Measurements from ENCODE around the gene RFX8.

RFX8 gene

GRCh38 chr2:101516349-101516748 is 41.4 kb upstream of the RFX8 start:
- Histone ChIP-seq H3K4me1 (ENCODE audit: insufficient read depth, low read length) (peaks cover 58% of the 10 kb centered on the region), H3K27ac (ENCODE audit: low read length) (peak overlapping the region; percentile 66), H3K9ac (ENCODE audit: low read depth, low read length) (no peak overlapping the region), H2AFZ (ENCODE audit: low read depth, low read length) (no peak overlapping the region), H4K20me1 (ENCODE audit: insufficient read depth, low read length) (no peaks in the 10 kb centered on the region), H3K36me3 (ENCODE audit: insufficient read depth, low read length) (no peaks in the 10 kb centered on the region), H3K27me3 (ENCODE audit: insufficient read depth, low read length, poor library complexity) (no peaks in the 10 kb centered on the region), H3K9me3 (ENCODE audit: insufficient read depth, low read length, severe bottlenecking) (peaks cover 14% of the 10 kb centered on the region), H3K4me2 (ENCODE audit: insufficient read depth, low read length) (no peak overlapping the region), H3K79me2 (ENCODE audit: insufficient read depth, low read length) (no peaks in the 10 kb centered on the region), H3K4me3 (ENCODE audit: low read depth in 1 of 2, low read length in 2 of 2) (no peak overlapping the region)
- TF ChIP-seq EZH2 (IDR thresholded peaks at IDR 0.05; ENCODE audit: borderline replicate concordance, low read depth, low read length, severe bottlenecking) (no peak), CTCF (IDR thresholded peaks at IDR 0.05; ENCODE audit: borderline replicate concordance, extremely low read depth, low read length, poor library complexity, severe bottlenecking) (no peak)
- ATAC-seq (ENCODE audit: insufficient read depth, low read depth), result no peak
- no peak for DNase-seq

GRCh38 chr2:101515477-101515876 is 40.6 kb upstream of the RFX8 start:
- TF ChIP-seq CTCF (IDR thresholded peaks at IDR 0.05; ENCODE audit: borderline replicate concordance, extremely low read depth, low read length, poor library complexity, severe bottlenecking), result no peak
- H3K79me2 ChIP-seq (ENCODE audit: insufficient read depth, low read length), result no peaks in the 10 kb centered on the region
- ATAC-seq (ENCODE audit: insufficient read depth, low read depth), result no peak
- H3K27ac ChIP-seq (ENCODE audit: low read length), result peak overlapping the region; percentile 53
- H3K4me1 ChIP-seq (ENCODE audit: insufficient read depth, low read length), result peaks cover 55% of the 10 kb centered on the region
- no peak for DNase-seq
- H3K27me3 ChIP-seq (ENCODE audit: insufficient read depth, low read length, poor library complexity), result no peaks in the 10 kb centered on the region
- no peak overlapping the region for H3K4me2 ChIP-seq (ENCODE audit: insufficient read depth, low read length)
- H3K9ac ChIP-seq (ENCODE audit: low read depth, low read length), result no peak overlapping the region
- H3K9me3 ChIP-seq (ENCODE audit: insufficient read depth, low read length, severe bottlenecking), result peaks cover 14% of the 10 kb centered on the region
- no peak overlapping the region for H3K4me3 ChIP-seq (ENCODE audit: low read depth in 1 of 2, low read length in 2 of 2)
- no peaks in the 10 kb centered on the region for H4K20me1 ChIP-seq (ENCODE audit: insufficient read depth, low read length)
- H2AFZ ChIP-seq (ENCODE audit: low read depth, low read length), result no peak overlapping the region
- no peaks in the 10 kb centered on the region for H3K36me3 ChIP-seq (ENCODE audit: insufficient read depth, low read length)

DNA sequence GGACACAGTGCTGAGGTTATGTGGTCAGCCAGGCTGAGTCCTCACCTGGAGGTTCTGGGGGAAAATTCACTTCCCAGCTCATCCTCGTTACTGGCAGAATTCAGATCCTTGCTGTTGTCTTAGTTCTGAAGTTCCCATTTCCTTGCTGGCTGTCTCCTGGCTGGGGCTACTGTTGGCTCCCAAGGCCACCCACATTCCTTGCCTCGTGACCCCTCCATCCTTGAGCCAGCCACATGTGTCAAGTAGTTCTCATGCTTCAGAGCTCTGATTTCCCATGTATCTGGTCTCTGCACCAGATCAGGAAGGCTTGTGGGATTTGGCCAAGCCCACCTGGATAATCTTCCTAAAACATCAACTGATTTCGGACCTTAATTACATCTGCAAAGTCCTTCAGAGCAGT is 38.1 kb upstream of the RFX8 start:
- H3K9me3 ChIP-seq (ENCODE audit: insufficient read depth, low read length, severe bottlenecking), result peaks cover 14% of the 10 kb centered on the region
- no peak for ATAC-seq (ENCODE audit: insufficient read depth, low read depth)
- no peak overlapping the region for H3K4me3 ChIP-seq (ENCODE audit: low read depth in 1 of 2, low read length in 2 of 2)
- TF ChIP-seq EZH2 (IDR thresholded peaks at IDR 0.05; ENCODE audit: borderline replicate concordance, low read depth, low read length, severe bottlenecking), result no peak
- TF ChIP-seq CTCF (IDR thresholded peaks at IDR 0.05; ENCODE audit: borderline replicate concordance, extremely low read depth, low read length, poor library complexity, severe bottlenecking), result no peak
- no peak for DNase-seq
- no peaks in the 10 kb centered on the region for H4K20me1 ChIP-seq (ENCODE audit: insufficient read depth, low read length)
- H3K27me3 ChIP-seq (ENCODE audit: insufficient read depth, low read length, poor library complexity), result no peaks in the 10 kb centered on the region
- H3K4me1 ChIP-seq (ENCODE audit: insufficient read depth, low read length), result peaks cover 30% of the 10 kb centered on the region
- H3K27ac ChIP-seq (ENCODE audit: low read length), result no peak overlapping the region
- no peak overlapping the region for H3K9ac ChIP-seq (ENCODE audit: low read depth, low read length)
- H2AFZ ChIP-seq (ENCODE audit: low read depth, low read length), result no peak overlapping the region
- H3K79me2 ChIP-seq (ENCODE audit: insufficient read depth, low read length), result no peaks in the 10 kb centered on the region
- H3K36me3 ChIP-seq (ENCODE audit: insufficient read depth, low read length), result no peaks in the 10 kb centered on the region
- no peak overlapping the region for H3K4me2 ChIP-seq (ENCODE audit: insufficient read depth, low read length)

DNA sequence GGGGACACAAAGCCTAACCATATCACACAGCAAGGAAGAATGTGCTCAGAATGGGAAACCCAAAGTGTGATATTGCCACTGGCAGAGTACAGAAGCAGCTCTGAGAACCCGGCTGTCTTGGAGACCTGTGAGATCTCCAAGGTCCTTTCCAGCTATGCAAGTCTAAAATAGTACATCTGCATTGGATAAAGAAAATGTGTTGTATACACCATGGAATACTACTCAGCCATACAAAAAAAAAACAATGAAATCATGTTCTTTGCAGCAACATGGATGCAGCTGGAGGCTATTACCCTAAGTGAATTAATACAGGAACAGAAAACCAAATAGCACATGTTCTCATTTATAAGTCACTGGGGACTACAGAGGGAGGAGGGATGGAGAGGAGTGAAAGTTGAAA is 36.5 kb upstream of the RFX8 start:
- H3K9ac ChIP-seq (ENCODE audit: low read depth, low read length), result no peak overlapping the region
- TF ChIP-seq CTCF (IDR thresholded peaks at IDR 0.05; ENCODE audit: borderline replicate concordance, extremely low read depth, low read length, poor library complexity, severe bottlenecking) (no peak), EZH2 (IDR thresholded peaks at IDR 0.05; ENCODE audit: borderline replicate concordance, low read depth, low read length, severe bottlenecking) (no peak)
- H3K4me3 ChIP-seq (ENCODE audit: low read depth in 1 of 2, low read length in 2 of 2), result no peak overlapping the region
- peaks cover 11% of the 10 kb centered on the region for H3K9me3 ChIP-seq (ENCODE audit: insufficient read depth, low read length, severe bottlenecking)
- no peaks in the 10 kb centered on the region for H3K27me3 ChIP-seq (ENCODE audit: insufficient read depth, low read length, poor library complexity)
- no peak overlapping the region for H3K4me2 ChIP-seq (ENCODE audit: insufficient read depth, low read length)
- peaks cover 14% of the 10 kb centered on the region for H3K4me1 ChIP-seq (ENCODE audit: insufficient read depth, low read length)
- no peaks in the 10 kb centered on the region for H4K20me1 ChIP-seq (ENCODE audit: insufficient read depth, low read length)
- H3K27ac ChIP-seq (ENCODE audit: low read length), result no peak overlapping the region
- DNase-seq (no peak), ATAC-seq (ENCODE audit: insufficient read depth, low read depth) (no peak)
- no peak overlapping the region for H2AFZ ChIP-seq (ENCODE audit: low read depth, low read length)
- H3K36me3 ChIP-seq (ENCODE audit: insufficient read depth, low read length), result no peaks in the 10 kb centered on the region
- H3K79me2 ChIP-seq (ENCODE audit: insufficient read depth, low read length), result no peaks in the 10 kb centered on the region

All from DND-41 (cell line).